GM21390 (cell line): ENCODE measurements around the gene FADS1.

Source experiments
- ATAC-seq: cut with Tn5 transposase; IDR thresholded peaks from one replicate; pipeline ENCODE4 v1.9.1; 2021; ENCODE audit not compliant: unreplicated experiment

The FADS1 gene

DNA sequence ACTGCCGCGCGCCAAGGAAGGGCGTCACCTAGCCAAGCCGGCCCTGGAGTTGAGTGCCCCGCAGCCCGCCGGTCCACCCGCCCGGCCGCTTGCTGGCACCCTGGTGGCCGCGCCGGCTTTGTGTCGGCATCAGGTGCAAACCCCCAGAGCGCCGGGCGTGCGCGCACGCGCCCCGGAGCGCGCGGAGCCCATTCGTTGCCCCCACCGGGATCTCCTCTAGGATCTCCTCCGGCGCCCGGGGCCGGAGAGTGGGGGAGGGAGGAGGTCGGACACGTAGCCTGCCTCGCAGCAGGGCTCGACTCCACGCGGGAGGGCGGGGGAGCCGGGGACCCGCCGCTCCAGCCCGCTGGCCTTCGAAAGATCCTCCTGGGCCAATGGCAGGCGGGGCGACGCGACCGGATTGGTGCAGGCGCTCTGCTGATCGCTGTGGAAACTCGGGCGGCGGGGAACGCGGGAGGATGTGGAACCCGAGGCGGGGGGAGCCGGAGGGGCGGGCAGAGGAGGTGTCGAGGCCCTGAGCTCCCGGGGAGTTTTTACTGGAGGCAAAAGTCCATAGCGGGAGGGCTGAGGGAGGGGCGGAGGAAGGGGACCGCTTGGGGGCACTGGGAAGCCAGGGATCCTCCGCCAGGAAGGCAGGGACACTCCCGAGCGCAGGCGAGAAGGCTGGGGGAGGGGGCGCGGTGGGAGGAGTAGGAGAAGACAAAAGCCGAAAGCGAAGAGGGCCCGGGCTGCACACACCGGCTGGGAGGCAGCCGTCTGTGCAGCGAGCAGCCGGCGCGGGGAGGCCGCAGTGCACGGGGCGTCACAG lies 11.0 kb upstream of the FADS1 start, which contains the start of gene FADS2:
Gene FADS2 (plus strand): TSS at position 730 of the 808 bp plus-strand sequence. CDS start 91 bp downstream, outside the sequence.
- peak; percentile 75 for ATAC-seq

- ATAC-seq, result peak; percentile 0
These were observed 10.2 kb upstream of the FADS1 start for GRCh38 chr11:61826930-61827570.

- ATAC-seq, result no peak
These were observed 3.4 kb upstream of the FADS1 start for GRCh38 chr11:61820174-61820573.

GRCh38 chr11:61817471-61818202 lies 834 bp upstream of the FADS1 start:
- ATAC-seq, result no peak

DNA sequence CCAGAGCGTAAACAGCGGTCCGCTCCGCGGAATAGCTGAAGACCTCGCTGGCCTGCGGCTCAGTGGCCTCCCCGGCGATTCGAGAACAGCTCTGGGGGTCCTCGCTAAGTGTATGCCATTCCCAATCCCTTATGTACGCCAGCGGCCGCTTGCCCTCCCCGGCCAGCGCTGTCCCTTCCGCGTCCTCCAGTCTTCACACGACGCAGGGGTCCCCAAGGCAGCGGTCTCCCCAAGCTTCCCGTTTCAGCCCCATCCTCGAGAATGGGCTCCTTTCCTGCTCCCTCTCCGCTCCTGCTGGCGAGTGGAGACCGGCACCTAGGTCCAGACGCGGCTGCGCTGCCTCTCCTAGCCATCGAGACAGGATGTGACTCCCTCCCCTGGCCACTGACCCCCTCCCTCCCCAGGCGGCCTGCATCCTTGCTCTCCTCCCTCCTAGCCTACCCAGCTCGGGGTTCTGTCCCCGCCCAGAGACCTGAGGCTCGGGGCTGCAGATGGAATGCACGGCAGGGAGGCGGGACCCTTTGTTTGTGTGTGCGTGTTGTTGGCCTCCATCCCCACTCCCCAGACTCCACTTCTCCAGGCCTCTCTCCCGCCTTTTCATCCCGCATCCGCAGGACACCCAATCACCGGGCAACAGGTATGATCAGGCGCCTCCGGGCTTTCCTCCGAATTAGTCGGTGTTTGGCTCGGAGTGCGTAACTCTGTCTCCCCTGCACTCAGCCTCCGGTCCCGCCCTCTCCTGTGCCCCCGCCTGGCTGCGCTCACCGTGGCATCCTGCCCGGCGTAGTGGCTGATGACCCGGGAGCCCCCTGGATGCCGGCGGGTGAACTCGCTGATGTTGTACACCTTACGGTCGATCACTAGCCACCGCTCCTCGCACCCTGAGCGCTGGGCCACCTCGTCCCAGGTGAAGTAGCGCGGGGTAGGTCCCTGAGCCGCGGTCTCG lies 740 bp downstream of the FADS1 start:
- ATAC-seq, result peak; percentile 25

- ATAC-seq, result peak; percentile 52
These were observed 1.6 kb downstream of the FADS1 start for GRCh38 chr11:61814958-61815789.

GRCh38 chr11:61814247-61814957 lies 2.4 kb downstream of the FADS1 start:
- no peak for ATAC-seq

DNA sequence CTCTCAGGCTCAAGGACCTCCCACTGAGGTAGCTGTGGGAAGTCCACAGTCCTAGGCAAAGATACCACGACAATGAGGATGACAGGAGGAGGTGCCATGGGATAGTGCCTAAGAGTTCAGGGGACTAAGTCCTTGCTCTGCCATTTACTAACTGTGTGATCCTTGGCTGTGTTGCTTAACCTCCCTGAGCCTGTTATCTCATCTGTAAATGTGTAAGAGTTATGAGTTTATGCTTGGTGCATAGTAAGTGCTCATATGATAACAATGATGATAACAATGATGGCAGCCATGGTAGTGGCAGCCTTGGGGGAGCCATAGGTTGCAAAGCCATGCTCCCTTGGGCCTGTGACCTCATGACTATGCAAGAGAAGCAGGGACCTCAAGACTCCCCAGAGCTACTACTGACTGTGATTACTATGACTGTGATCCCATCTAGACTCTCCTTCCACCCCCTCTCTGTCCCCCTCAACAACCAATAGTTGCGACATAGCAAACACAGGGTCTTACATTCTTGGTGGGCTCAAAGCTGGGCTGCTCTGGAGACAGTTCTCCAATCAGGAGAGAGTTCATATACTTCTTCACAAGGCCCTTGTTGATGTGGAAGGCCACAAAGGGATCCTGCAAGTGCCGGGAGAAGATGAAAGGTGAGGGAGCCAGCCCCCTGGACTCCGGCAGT lies 3.9 kb downstream of the FADS1 start:
- ATAC-seq, result no peak

DNA sequence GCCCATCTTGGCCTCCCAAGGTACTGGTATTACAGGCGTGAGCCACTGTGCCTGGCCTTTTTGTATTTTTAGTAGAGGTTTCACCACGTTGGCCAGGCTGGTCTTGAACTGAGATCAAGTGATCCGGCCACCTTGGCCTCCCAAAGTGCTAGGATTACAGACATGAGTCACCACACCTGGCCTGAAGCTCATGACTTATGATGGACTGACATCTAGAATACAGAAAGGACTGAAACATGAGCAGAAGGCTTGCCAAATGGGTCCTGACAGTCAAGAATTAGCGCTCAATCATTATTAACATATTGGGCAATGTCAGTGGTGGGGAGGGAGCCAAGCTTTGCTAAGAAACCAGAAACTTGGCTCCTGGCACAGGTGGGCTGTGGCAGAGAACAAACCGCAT lies 5.0 kb downstream of the FADS1 start:
- no peak for ATAC-seq

DNA sequence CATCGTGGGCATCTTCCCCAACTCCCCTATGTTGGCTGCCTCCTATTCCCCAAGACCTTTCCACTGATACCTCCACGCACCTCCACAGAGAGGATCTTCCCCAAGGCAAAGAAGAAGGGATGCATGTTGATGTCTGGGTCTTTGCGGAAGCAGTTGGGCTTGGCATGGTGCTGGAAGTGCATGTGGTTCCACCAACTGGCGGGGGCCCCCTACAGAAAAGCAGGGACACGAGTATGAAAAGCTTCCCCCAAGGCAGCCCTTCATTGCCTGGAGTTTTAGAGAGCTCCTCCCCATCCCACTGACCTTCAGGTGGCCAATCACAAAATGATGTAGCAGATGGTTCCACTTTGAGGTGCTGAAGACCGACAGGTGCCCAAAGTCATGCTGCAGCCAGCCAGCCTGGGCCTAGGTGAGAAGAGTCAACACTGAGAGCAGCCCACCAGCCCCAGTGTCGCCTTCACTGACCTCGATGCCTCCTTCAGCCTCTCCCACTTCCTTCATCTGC lies 6.1 kb downstream of the FADS1 start:
- no peak for ATAC-seq

GRCh38 chr11:61806785-61807184 lies 10.0 kb downstream of the FADS1 start:
- ATAC-seq, result no peak

DNA sequence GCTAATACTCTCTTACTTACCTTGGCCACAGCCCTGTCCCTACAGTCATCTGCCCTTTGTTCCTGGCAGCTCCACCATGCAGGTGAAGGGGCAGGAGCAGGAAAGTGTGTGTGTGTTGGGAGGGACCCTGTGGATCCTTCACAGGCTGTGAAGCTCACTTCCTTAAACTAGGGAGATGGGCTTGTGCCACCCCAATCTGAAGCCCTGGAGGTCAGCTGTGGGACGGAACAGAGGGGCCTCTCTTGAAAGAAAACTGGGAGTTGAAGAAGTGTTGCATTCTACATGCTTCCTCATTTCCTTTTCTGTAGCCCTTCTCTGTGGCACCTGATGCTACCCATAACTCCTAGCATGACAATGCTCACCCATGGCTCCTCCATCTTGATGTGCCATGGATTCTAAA lies 11.7 kb downstream of the FADS1 start:
- no peak for ATAC-seq

GRCh38 chr11:61803889-61804647 lies 12.7 kb downstream of the FADS1 start:
- no peak for ATAC-seq

DNA sequence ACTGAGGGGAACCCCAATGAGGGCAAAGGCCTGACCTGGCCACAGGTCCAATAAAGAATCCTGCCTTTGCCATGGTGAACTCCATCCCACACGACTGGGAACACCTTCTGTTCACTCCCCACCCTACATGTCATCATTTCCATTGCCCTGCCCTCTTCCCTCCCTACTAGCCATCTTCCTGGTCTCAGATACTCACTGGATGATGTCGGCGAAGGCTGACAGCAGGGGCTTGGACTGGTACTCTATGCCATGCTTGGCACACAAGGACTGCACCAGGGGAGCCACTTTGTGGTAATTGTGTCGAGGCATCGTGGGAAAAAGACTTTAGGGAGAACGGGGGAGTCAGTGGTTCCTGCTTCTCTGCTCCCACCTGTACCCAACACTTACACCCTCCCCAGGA lies 14.2 kb downstream of the FADS1 start:
- no peak for ATAC-seq

- no peak for ATAC-seq
These were observed 16.2 kb downstream of the FADS1 start for GRCh38 chr11:61800331-61801281.

- no peak for ATAC-seq
These were observed 17.0 kb downstream of the FADS1 start for GRCh38 chr11:61799665-61800284.
